Pancreas (tissue), 10 donors: Measurements from ENCODE around the gene NEK7. TPM values are rescaled to one million over a fixed set of nuclear protein-coding genes. Genes with fewer than 3 reads are reported as not detected.

ENCODE experiments used
- ATAC-seq, 4 donors: fragments of 200-7000 bp; cut with Tn5 transposase; one replicate each; pipeline versions ENCODE4 v1.8.0 to v1.9.1; 2020; ENCODE audit warnings: mild to moderate bottlenecking in 4 of 4, moderate library complexity in 4 of 4
- DNase-seq, 6 donors: peaks; one replicate each; pipeline ENCODE4 v3.0.0-alpha.2; 2020
- FAIRE-seq: peaks from 2 replicates; lab custom pipeline; 2012; peaks lifted over from hg19 to GRCh38; lab: Jason Lieb, UNC
- H3K27ac ChIP-seq, 4 donors: fragments of 200-600 bp; sonication (generic); 1 replicate in 3 of 4; 2 replicates in 1 of 4; pipeline versions ENCODE4 v1.5.0 to v1.8.0; 2020
- H3K27me3 ChIP-seq, 4 donors: fragments of 200-600 bp; one replicate each; pipeline ENCODE4 v1.8.0; 2021
- H3K36me3 ChIP-seq, 3 donors: fragments of 200-600 bp; sonication (generic) in 1 of 3; one replicate each; pipeline versions ENCODE4 v1.5.0 to v1.8.0; 2020 to 2021
- H3K4me1 ChIP-seq, 3 donors: fragments of 200-600 bp; one replicate each; pipeline ENCODE4 v1.8.0; 2021
- H3K4me3 ChIP-seq, 4 donors: fragments of 200-600 bp; sonication (generic) in 2 of 4; one replicate each; pipeline versions ENCODE4 v1.5.0 to v1.8.0; 2020 to 2021
- H3K9me3 ChIP-seq, 4 donors: fragments of 200-600 bp; one replicate each; pipeline ENCODE4 v1.8.0; 2021
- CTCF ChIP-seq, 4 donors: fragments of 200-600 bp; sonication (generic) in 3 of 4; IDR thresholded peaks; one replicate each; pipeline versions ENCODE4 v1.5.0 to v1.8.0; 2021; ENCODE audit warnings: antibody characterized with exemption in 4 of 4
- WGBS, 2 donors: extraction: QIAGEN DNeasy Blood & Tissue Kit; methylation state at CpG; one replicate each; pipeline ENCODE4 v1.1.7; 2013; 5-methylcytosine and 5-hydroxymethylcytosine counted together
- intact Hi-C, 3 donors: fragments of 100-400 bp; cut with DNase I; formaldehyde crosslinking; loops; one replicate each; pipeline versions ENCODE4 v1.11.1 to v1.14.2; 2022
- polyA plus RNA-seq, 2 donors: library from polyadenylated mRNA; stranded (reverse); fragments of 200-250 nt; gene quantifications; one replicate each; pipeline ENCODE4 v1.2.3, GENCODE V29; 2013
- total RNA-seq, 6 donors: library from RNA; stranded (reverse); fragmentation: NEBNext Ultra II Directional in 4 of 6; extraction: Animal tissue kit (Norgen Biotek cat#: 25700) in 4 of 6; gene quantifications; one replicate each; pipeline versions ENCODE4 v1.2.1 to v1.2.4, GENCODE V29; 2021 to 2023
- donor health status: healthy with polysubstance abuse.
- donor health status: DM: no; HTN: no; CAD: no; lungs with moderate emphysema.
- donor health status: DM: no; HTN: no; CAD: no.
- donor health status: control.
- donor health status: control.
- donor health status: Bipolar disorder and iron deficiency.
- donor health status: DM: yes; HTN: yes; CAD: no.
- donor health status: DM: no; HTN: no; CAD: no.
- donor health status: DM: no; HTN: no; CAD: no.
- donor health status: DM: yes; HTN: yes; CAD: no.

The NEK7 gene
- total and polyA plus RNA-seq, 8 donors: 8.0 to 36.3 (median 20.9) TPM

DNA sequence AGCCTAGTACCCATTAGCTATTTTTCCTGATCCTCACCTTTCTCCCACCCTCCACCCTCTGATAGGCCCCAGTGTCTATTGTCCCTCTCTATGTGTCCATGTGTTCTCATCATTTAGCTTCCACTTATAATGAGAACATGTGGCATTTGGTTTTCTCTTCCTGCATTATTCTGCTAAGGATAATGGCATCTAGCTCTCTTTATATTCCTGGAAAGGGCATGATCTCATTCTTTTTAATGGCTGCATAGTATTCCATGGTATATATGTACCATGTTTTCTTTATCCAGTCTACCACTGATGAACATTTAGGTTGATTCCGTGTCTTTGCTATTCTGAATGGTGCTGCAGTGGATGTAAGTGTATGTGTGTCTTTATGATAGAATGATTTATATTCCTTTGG lies 178.9 kb downstream of the NEK7 start:
- no peak overlapping the region for H3K4me3 ChIP-seq
- ATAC-seq (no peak), DNase-seq (no peak), FAIRE-seq (no peak)
- no peaks in the 10 kb centered on the region for H3K27me3 ChIP-seq
- H3K36me3 ChIP-seq: no peaks in the 10 kb centered on the region
- TF ChIP-seq CTCF (IDR thresholded peaks at IDR 0.05): no peak
- H3K27ac ChIP-seq: no peak overlapping the region
- no peaks in the 10 kb centered on the region for H3K9me3 ChIP-seq
- no peaks in the 10 kb centered on the region for H3K4me1 ChIP-seq
- intact Hi-C loops: no loop called here
- WGBS, 2 donors: 82 to 83% methylated on average over 1 of the region's 1 CpG

- ATAC-seq (no peak), FAIRE-seq (no peak), DNase-seq (no peak)
- no peak for TF ChIP-seq CTCF (IDR thresholded peaks at IDR 0.05)
- no peaks in the 10 kb centered on the region for H3K4me1 ChIP-seq
- H3K27ac ChIP-seq: no peak overlapping the region
- intact Hi-C loops: no loop called here
- no peaks in the 10 kb centered on the region for H3K27me3 ChIP-seq
- no peaks in the 10 kb centered on the region for H3K9me3 ChIP-seq
- no peaks in the 10 kb centered on the region for H3K36me3 ChIP-seq
- H3K4me3 ChIP-seq: no peak overlapping the region
These were observed 181.1 kb downstream of the NEK7 start for GRCh38 chr1:198337886-198338285.

DNA sequence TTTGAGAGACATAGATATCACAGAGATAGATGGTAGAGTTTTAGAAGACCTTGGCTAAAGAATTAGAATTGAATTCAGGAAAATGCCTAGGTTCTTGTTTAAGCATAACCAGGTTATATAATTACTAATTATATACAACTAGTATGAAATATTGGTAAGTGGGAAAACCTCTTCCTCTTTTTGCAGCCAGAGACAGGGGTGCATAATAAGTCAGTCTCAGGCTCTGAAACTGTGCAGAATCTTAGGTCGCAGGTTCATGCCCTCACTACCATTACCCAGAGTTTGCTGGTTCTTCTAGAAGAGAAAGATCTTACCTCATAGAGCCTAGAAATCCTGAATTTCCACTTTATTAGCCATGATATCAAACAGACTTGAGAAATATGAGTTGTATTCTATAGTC lies 183.3 kb downstream of the NEK7 start:
- no peak for DNase-seq
- Histone ChIP-seq H3K9me3 (no peaks in the 10 kb centered on the region), H3K4me3 (no peak overlapping the region), H3K27ac (no peak overlapping the region), H3K27me3 (no peaks in the 10 kb centered on the region), H3K4me1 (no peaks in the 10 kb centered on the region), H3K36me3 (no peaks in the 10 kb centered on the region)
- intact Hi-C loops: no loop called here
- WGBS, 2 donors: 89 to 93% methylated on average over 1 of the region's 1 CpG
- TF ChIP-seq CTCF (IDR thresholded peaks at IDR 0.05): no peak
- no peak for ATAC-seq
- no peak for FAIRE-seq

GRCh38 chr1:198346178-198346577 lies 189.4 kb downstream of the NEK7 start:
- 29 to 32% methylated on average over 3 of the region's 3 CpGs for WGBS, 2 donors

GRCh38 chr1:198350456-198350855 lies 193.7 kb downstream of the NEK7 start:
- no peak for DNase-seq
- FAIRE-seq: no peak
- intact Hi-C loops: no loop called here
- no peaks in the 10 kb centered on the region for H3K27me3 ChIP-seq
- H3K4me1 ChIP-seq: no peaks in the 10 kb centered on the region
- no peaks in the 10 kb centered on the region for H3K9me3 ChIP-seq
- no peak for TF ChIP-seq CTCF (IDR thresholded peaks at IDR 0.05)
- no peak overlapping the region for H3K27ac ChIP-seq
- no peaks in the 10 kb centered on the region for H3K36me3 ChIP-seq
- no peak overlapping the region for H3K4me3 ChIP-seq
- no peak for ATAC-seq

More at GRCh38 chr1:198346178-198346577, 189.4 kb downstream of the NEK7 start:
- no peak overlapping the region for H3K4me3 ChIP-seq
- no peaks in the 10 kb centered on the region for H3K9me3 ChIP-seq
- no peaks in the 10 kb centered on the region for H3K4me1 ChIP-seq
- no peak overlapping the region for H3K27ac ChIP-seq
- DNase-seq: no peak
- FAIRE-seq: no peak
- H3K27me3 ChIP-seq: no peaks in the 10 kb centered on the region
- TF ChIP-seq CTCF (IDR thresholded peaks at IDR 0.05): no peak
- H3K36me3 ChIP-seq: no peaks in the 10 kb centered on the region
- no peak for ATAC-seq
- intact Hi-C loops: no loop called here
